ENCODE data around the gene PRKG1. TPM values are rescaled to one million over a fixed set of nuclear protein-coding genes. Genes with fewer than 3 reads are reported as not detected.
A peak's percentile ranks its signal among the peaks of the same experiment; 100 is the strongest.
"Not testable (repeated sequence)": the region's sequence is repeated elsewhere in the genome, so short reads cannot be mapped to it uniquely, and the experiment has no call there.

The PRKG1 gene
- total RNA-seq, 1 experiment from 2014 or later: 136 TPM

DNA sequence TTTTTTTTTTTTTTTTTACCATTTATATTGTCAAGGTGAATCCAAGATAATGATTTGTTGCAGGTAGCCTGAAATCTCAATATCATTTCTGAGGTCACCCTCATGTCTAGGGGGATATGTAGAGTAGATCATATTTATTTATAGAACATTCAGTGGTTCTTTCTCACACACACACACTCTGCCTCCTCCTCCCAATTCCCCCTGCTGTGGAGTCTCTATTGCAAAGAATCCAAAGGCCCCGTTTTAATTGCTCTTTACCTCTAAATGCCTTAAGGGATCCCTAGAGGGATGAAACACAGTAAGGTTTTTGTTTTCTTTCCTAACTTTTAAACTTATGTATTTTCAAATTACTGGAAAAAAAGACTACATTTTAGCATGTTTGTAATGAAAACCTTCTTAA, 170.0 kb downstream of the PRKG1 start:
- no peak for DNase-seq (ENCODE audit: low spot score)
- in situ Hi-C loops (cut with HindIII; ENCODE audit: low sequenced_read_pairs): no loop called here

DNA sequence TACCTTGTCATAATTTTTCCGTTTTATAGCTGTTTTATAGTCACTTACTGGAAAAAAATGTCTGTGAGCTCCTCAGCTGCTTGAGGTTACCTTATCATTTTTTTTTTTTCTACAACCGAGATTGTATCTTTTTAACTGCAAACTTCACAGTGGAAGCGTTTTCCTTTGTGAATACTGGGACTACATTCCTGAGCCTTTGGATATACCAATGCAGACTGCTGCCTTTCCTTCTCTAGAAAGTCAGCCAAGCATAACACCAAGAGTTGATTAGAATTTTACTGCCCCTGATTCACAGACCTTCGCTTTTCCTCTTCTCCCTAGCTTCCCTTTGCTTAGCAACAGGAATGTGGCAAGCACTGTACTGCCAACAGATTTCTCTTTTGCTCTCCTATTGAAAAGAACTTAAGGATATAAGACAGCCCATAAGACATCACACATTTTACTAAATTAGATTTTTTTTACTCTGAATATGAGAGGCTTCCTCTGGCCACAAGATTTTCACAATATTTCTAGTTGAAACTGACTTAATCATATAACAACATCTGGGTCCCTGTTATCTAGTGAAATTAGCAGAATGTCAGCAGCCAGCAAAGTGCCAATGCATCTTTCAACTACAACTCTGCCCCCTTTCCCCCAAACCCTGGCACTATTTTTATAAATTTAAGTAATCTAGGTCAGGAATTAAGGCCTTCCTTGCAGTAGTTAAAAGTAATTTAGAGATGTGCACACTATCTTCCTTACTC, 170.6 kb downstream of the PRKG1 start:
- DNase-seq (ENCODE audit: low spot score): peak; percentile 12
- in situ Hi-C loops (cut with HindIII; ENCODE audit: low sequenced_read_pairs): no loop called here

DNA sequence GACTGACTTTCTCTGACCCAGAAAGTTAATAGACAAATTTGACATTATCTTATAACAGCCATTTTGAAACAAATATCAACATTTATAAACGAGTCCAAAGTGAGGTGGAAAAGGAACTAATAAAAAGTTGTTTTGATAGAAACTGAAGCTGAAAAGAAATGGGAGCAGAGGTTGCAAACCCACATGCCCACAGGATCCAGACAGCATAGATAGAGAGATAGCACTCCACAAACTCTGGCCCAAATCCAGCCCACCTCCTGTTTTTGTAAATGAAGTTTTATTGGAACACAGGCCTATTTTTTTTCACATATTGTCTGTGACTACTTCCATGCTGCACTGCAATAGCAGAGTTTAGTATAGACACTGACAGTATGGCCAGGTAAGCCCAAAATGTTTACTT, 171.9 kb downstream of the PRKG1 start:
- in situ Hi-C loops (cut with HindIII; ENCODE audit: low sequenced_read_pairs): no loop called here
- no peak for DNase-seq (ENCODE audit: low spot score)

DNA sequence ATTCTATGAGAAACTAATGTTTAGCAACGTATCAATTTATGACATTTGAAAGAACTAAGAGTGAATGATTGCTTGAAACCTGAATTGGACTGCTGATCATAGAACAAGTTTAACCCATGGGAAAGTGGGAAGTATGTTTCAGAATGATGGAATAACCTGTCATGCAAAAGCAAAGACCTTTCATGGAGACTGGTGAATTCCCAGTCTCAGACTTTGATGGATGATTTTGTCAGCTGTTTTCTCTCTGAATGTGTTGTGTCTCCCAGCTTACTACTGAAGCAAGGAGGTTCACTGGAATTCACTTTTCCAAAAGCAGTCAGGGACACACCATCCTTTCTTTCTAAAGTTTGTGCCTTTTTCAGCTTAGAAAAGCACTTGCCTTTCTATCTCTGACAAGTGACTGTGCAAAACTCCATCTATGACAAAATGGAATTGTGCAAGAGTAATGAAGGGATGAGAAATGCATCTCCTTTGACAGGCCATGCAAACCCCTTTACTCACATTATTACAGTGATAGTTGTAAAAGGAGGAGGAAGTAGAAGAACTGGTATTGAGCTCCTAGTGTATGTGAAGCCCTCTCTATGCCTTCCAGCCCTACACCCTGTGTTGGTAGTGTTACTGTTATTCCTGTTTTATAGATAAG, 176.1 kb downstream of the PRKG1 start:
- DNase-seq (ENCODE audit: low spot score): no peak
- in situ Hi-C loops (cut with HindIII; ENCODE audit: low sequenced_read_pairs): no loop called here

DNA sequence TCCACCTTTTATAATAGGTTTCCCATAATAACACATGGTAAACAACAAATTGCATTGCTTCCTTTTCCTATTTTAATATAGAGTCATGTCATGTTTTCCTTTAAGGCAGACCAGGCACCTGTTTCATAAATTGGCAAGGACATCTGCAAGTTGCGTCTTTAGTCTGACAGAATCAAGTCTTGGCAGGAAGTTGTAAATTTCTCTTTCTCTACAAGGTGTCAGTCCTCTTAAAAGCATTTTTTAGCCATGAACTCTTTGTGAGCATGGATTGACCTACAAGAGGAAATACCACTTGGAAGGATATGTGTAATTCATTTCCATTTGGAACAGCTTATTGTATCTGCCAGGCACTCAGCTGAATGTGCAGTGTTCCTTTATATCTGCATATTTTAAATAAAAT, 176.8 kb downstream of the PRKG1 start:
- in situ Hi-C loops (cut with HindIII; ENCODE audit: low sequenced_read_pairs): no loop called here

DNA sequence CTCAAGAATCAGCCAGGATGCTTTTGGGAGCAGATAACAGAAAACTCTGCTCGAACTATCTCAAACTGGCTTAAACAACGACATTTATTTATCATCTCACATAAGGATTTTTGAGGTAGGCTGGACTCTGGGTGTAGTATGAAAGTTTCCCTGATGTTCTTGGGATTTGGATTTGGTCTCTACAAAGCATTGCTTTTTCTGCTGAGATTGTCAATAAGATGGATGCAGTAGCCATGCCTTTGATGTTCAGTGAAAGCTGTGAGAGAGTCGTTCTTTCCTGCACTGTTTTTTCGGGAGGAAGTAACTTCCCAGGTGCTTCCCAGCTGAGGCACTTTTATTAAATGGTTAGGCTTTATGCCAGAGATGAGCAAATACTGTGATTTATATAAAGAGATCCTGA, 181.1 kb downstream of the PRKG1 start:
- in situ Hi-C loops (cut with HindIII; ENCODE audit: low sequenced_read_pairs): no loop called here

More for the DNA sequence above, 176.8 kb downstream of the PRKG1 start:
- no peak for DNase-seq (ENCODE audit: low spot score)

DNA sequence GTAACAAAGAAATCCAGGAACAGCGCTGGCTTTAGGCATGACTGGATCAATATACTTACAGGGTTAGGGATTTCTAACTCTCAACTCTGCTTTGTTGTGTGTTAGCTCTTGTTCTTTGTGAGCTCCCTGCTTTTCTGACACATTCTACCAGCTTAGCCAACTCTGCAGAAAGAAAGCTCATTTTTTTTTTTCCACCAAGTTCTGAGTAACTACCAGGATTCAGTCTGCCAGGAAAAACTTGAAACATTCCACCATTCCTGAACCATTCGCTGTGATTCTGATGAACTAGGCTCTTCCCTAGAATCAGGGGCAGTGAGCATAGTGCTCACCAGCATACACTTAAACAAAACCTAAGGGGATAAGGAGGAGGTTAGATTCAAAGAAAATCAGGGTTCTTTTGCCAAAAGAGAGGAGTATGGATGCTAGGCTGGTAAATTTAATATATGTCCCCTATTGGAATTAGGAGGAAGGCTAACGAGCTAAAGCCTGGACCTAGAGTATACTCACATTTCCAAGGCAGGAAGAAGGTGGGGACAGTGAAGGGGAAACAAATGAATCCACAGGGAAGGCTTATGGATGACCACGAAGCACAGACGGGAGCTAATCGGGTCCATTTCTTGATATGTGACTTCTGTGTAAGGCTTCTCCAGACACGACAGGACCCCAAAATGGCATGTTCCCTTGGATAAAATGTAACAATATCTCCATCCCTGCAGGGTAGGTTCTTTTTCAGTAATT, 183.4 kb downstream of the PRKG1 start:
- no peak for DNase-seq (ENCODE audit: low spot score)
- in situ Hi-C loops (cut with HindIII; ENCODE audit: low sequenced_read_pairs): no loop called here

More for the DNA sequence above, 181.1 kb downstream of the PRKG1 start:
- no peak for DNase-seq (ENCODE audit: low spot score)

DNA sequence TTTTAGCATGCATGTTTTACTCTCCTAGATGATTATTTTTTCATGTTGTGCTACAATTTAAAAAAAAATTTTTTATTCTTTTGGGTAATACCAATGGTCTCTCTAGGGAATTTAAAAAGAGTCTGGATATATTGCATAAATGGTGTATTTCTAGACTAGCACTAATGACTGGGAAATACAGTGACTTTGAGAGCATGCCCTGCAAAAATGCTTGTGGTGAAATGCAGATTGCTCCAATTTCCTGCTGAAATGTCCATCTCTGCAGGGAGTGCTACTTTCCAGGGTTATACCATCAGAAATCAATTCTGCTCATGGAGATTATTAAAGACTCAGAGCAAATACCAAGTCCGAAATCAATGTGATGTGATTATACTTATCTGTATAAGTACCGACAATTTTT, 186.1 kb downstream of the PRKG1 start:
- in situ Hi-C loops (cut with HindIII; ENCODE audit: low sequenced_read_pairs): no loop called here
- no peak for DNase-seq (ENCODE audit: low spot score)

DNA sequence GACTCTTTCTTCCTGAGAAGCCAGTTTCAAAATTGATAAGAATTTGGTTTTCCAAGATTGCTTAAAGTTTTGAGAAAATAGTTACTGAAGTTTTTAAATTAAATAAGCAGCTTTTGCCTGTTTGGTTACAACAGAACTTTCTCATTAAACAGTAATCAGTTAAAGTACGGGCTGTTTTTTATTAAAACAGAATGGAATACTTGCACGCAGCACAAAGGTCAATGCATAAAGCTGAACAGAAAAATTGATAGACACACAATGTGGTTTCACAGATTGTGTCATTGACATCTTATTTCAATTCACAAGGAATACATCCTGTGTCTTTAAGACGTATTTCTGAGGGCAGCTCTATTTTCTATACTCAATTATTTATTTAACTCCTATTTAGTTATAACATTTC, 192.2 kb downstream of the PRKG1 start:
- in situ Hi-C loops (cut with HindIII; ENCODE audit: low sequenced_read_pairs): no loop called here

DNA sequence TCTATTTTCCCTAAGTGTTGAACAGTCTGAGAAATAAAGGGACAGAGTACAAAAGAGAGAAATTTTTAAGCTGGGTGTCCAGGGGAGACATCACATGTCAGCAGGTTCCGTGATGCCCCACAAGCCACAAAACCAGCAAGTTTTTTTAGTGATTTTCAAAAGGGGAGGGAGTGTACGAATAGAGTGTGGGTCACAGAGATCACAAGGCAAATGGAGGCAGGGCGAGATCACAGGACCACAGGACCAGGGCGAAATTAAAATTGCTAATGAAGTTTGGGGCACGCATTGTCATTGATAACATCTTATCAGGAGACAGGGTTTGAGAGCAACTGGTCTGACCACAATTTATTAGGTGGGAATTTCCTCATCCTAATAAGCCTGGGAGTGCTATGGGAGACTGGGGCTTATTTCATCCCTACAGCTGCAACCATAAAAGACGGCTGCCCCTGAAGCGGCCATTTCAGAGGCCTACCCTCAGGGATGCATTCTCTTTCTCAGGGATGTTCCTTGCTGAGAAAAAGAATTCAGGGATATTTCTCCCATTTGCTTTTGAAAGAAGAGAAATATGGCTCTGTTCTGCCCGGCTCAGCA, 193.8 kb downstream of the PRKG1 start:
- DNase-seq (ENCODE audit: low spot score); in situ Hi-C loops (cut with HindIII; ENCODE audit: low sequenced_read_pairs): not testable (repeated sequence)

More for the DNA sequence above, 192.2 kb downstream of the PRKG1 start:
- DNase-seq (ENCODE audit: low spot score): no peak

DNA sequence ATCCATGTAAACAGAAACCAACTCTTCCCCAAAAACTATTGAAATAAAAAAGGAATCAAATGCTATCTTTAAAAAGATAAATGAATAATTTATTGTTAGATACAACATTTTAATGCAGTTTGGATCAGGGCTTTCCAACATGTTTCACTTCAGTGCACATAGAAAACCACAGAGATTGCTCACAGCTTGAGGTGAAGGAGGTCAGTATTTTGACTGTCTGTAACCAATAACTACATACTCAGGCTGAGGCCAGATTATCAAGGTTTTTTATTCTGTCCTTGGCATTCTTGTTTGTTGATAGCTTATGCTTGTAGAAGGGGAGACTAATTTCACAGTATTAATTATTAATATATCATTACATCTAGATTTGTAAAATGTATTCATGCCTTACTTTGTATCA, 195.5 kb downstream of the PRKG1 start:
- in situ Hi-C loops (cut with HindIII; ENCODE audit: low sequenced_read_pairs): no loop called here

DNA sequence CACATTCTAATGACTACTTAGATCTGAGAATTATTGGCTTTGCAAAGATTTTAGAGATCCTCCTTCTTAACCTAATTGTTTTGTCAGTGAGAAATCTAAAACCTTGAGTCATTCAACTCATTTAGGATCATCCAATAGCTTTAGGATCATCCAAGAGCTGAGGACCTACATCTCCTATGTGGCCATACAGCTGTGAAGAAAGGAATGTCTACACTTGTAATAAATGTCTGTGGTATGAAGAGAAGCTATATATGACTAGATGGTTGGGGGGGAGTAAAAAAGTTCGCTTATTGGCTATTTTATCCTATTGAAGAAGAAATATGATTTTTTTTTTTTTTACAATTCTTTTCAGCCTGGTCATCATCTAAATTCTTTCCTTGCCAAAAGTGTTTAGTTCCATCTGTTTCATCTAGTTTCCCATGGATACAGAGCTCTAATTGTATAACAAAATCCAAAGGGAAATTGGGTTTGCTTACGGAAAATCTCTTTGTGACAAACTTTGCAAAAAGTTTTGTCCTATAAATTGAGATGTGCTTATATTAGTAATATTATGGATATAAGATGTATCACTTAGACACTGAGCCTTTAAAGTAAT, 196.7 kb downstream of the PRKG1 start:
- no peak for DNase-seq (ENCODE audit: low spot score)
- in situ Hi-C loops (cut with HindIII; ENCODE audit: low sequenced_read_pairs): no loop called here

More for the DNA sequence above, 195.5 kb downstream of the PRKG1 start:
- DNase-seq (ENCODE audit: low spot score): no peak

DNA sequence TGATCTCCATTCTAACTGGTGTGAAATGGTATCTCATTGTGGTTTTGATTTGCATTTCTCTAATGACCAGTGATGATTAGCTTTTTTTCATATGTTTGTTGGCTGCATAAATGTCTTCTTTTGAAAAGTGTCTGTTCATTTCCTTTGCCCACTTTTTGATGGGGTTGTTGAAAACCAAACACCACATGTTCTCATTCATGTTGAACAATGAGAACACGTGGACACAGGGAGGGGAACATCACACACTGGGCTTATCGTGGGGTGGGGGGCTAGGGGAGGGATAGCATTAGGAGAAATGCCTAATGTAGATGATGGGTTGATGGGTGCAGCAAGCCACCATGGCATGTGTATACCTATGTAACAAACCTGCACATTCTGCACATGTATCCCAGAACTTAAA, 197.8 kb downstream of the PRKG1 start:
- in situ Hi-C loops (cut with HindIII; ENCODE audit: low sequenced_read_pairs); DNase-seq (ENCODE audit: low spot score): not testable (repeated sequence)

DNA sequence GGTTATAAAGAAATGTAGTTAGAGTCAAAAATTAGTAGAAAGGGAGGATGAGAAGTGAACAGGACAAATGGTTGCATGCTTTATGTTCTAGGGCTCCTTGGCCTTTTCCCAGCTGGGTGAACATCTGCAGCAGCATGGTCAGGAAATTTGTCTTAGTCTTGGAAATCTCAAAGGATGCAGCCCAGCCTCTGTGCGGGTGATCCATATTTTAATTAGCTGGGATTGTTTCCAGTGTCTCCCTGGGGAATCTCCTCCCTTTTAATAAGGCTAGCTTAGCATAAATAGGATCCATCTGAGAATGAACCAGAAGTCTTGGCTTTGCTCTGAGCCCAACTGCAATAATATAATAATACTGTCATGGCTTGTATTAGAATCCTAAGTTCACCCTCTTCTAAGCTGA, 198.3 kb downstream of the PRKG1 start:
- in situ Hi-C loops (cut with HindIII; ENCODE audit: low sequenced_read_pairs): no loop called here
- no peak for DNase-seq (ENCODE audit: low spot score)

DNA sequence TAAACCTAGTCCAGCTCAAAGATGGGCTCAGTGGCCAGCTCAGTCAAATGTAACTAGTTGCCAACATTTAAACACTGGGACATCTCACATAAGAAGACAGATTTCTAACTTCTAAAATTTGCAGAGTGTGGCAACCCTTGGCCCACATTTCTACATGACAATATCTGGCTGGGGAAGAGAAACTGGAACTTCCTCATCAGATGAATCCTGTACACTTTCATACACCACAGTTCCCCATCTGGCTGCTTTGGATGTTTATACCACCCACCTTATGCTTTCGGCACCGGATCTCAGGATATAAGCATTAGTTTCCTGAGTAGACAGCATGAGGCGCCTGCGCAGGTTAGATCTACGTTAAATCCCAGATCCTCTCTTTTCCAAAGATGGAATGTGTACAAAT, 199.3 kb downstream of the PRKG1 start:
- DNase-seq (ENCODE audit: low spot score): no peak
- in situ Hi-C loops (cut with HindIII; ENCODE audit: low sequenced_read_pairs): no loop called here

DNA sequence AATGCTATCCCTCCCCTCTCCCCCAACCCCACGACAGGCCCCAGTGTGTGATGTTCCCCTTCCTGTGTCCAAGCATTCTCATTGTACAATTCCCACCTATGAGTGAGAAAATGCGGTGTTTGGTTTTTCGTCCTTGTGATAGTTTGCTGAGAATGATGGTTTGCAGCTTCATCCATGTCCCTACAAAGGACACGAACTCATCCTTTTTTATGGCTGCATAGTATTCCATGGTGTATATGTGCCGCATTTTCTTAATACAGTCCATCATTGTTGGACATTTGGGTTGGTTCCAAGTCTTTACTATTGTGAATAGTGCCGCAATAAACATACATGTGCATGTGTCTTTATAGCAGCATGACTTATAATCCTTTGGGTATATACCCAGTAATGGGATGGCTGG, 201.8 kb downstream of the PRKG1 start:
- DNase-seq (ENCODE audit: low spot score); in situ Hi-C loops (cut with HindIII; ENCODE audit: low sequenced_read_pairs): not testable (repeated sequence)

DNA sequence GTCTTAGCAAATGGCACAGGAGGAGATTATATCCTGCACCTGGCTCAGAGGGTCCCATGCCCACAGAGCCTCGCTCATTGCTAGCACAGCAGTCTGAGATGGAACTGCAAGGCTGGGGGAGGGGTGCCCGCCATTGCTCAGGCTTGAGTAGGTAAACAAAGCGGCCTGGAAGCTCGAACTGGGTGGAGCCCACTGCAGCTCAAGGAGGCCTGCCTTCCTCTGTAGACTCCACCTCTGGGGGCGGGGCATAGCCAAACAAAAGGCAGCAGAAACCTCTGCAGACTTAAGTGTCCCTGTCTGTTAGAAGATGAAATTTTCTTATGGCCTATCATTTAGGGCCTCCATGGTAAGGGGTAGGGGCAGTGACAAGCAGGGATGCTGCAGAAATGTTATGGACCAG, 207.1 kb downstream of the PRKG1 start:
- DNase-seq (ENCODE audit: low spot score); in situ Hi-C loops (cut with HindIII; ENCODE audit: low sequenced_read_pairs): not testable (repeated sequence)

DNA sequence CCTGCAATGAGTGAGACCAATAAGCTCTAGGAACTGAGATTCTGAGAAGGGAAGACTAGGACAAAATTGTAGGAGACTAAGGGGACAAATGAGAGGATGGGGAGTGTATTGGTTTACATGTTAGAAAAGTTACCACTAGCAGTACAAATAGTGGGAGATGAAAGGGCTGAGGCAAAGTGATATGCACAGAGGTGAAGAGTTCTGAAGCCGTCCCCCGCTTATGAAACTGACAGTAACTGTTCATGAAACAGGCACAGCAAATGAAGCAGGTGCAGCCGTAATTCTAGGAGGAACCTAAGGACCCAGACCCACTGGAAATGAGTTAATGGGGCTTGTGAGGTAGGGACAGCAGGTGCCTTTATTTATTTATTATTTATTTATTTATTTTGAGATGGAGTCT, 211.3 kb downstream of the PRKG1 start:
- no peak for DNase-seq (ENCODE audit: low spot score)
- in situ Hi-C loops (cut with HindIII; ENCODE audit: low sequenced_read_pairs): no loop called here

DNA sequence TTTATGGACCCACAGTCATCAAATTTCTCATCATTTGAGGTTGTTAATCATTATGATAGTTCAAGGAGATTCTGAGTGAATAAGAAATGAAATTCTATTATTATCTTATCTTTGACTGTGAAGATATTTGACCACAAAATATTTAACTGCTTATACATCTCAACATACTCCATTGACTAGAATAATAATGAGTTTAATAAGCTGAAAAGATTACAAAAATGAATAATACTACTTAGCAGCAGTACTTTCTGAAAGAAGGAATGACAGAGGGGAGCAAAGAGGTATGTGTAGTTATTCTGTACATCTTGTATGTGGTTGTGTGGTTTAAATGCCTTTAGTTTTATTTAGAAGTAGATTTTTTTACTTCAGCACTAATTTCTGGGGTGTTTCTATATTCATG, 214.2 kb downstream of the PRKG1 start:
- in situ Hi-C loops (cut with HindIII; ENCODE audit: low sequenced_read_pairs): no loop called here
- DNase-seq (ENCODE audit: low spot score): no peak

Measured in G401 (cell line).